HG02610 (cell line): Measurements from ENCODE around the gene STRN3.
"Not testable (repeated sequence)": the region's sequence is repeated elsewhere in the genome, so short reads cannot be mapped to it uniquely, and the experiment has no call there.

Source experiments
- ATAC-seq: cut with Tn5 transposase; IDR thresholded peaks from one replicate; pipeline ENCODE4 v1.9.1; 2021; ENCODE audit warnings: mild to moderate bottlenecking, moderate library complexity; ENCODE audit not compliant: unreplicated experiment

STRN3 gene

GRCh38 chr14:31037709-31038221, 11.6 kb upstream of the STRN3 start:
- no peak for ATAC-seq

GRCh38 chr14:31036552-31036951, 10.4 kb upstream of the STRN3 start:
- no peak for ATAC-seq

GRCh38 chr14:31030469-31030868, 4.3 kb upstream of the STRN3 start:
- no peak for ATAC-seq

GRCh38 chr14:31029016-31029970, 3.1 kb upstream of the STRN3 start:
- no peak for ATAC-seq

- ATAC-seq, result no peak
Measured at GRCh38 chr14:31027847-31028246, 1.7 kb upstream of the STRN3 start.

GRCh38 chr14:31026450-31027235, 464 bp upstream of the STRN3 start:
- peak; percentile 94 for ATAC-seq

- ATAC-seq, result peak; percentile 19
Measured at GRCh38 chr14:31025367-31026076, 657 bp downstream of the STRN3 start, which contains the start of gene AP4S1. AP4S1 (plus strand) TSS chr14:31025649; CDS start chr14:31066197, 40,548 bp downstream.

GRCh38 chr14:31024577-31025366, 1.4 kb downstream of the STRN3 start:
- ATAC-seq, result no peak

- no peak for ATAC-seq
Measured at GRCh38 chr14:31024010-31024480, 2.1 kb downstream of the STRN3 start.

- no peak for ATAC-seq
Measured at GRCh38 chr14:31022386-31022785, 3.8 kb downstream of the STRN3 start.

- no peak for ATAC-seq
Measured at GRCh38 chr14:31021576-31021949, 4.6 kb downstream of the STRN3 start.

- ATAC-seq, result no peak
Measured at GRCh38 chr14:31020834-31021575, 5.2 kb downstream of the STRN3 start.

GRCh38 chr14:31018057-31018645, 8.0 kb downstream of the STRN3 start:
- ATAC-seq, result no peak

GRCh38 chr14:31013841-31014240, 12.3 kb downstream of the STRN3 start:
- no peak for ATAC-seq

- no peak for ATAC-seq
Measured at GRCh38 chr14:31010935-31011334, 15.2 kb downstream of the STRN3 start.

GRCh38 chr14:31009836-31010574, 16.2 kb downstream of the STRN3 start:
- no peak for ATAC-seq

- ATAC-seq, result no peak
Measured at GRCh38 chr14:31006703-31007102, 19.5 kb downstream of the STRN3 start.

- not testable (repeated sequence) for ATAC-seq
Measured at GRCh38 chr14:31004007-31004406, 22.2 kb downstream of the STRN3 start.
